Measurements from ENCODE around the gene TELO2.

The TELO2 gene

GRCh38 chr16:1540556-1540855 lies 47.3 kb downstream of the TELO2 start:
- TF ChIP-seq CTCF (IDR thresholded peaks at IDR 0.05; ENCODE audit: borderline replicate concordance, control extremely low read depth, extremely low read depth, insufficient read depth, missing control alignments) = no peak
- in situ Hi-C loops (cut with MboI; ENCODE audit: low sequenced_read_pairs, unreplicated experiment) = no loop called here
- no peak for DNase-seq (ENCODE audit: low spot score)

GRCh38 chr16:1541293-1542165 lies 48.4 kb downstream of the TELO2 start:
- in situ Hi-C loops (cut with MboI; ENCODE audit: low sequenced_read_pairs, unreplicated experiment) = no loop called here
- no peak for TF ChIP-seq CTCF (IDR thresholded peaks at IDR 0.05; ENCODE audit: borderline replicate concordance, control extremely low read depth, extremely low read depth, insufficient read depth, missing control alignments)
- no peak for DNase-seq (ENCODE audit: low spot score)

GRCh38 chr16:1542166-1542500 lies 49.0 kb downstream of the TELO2 start:
- in situ Hi-C loops (cut with MboI; ENCODE audit: low sequenced_read_pairs, unreplicated experiment) = no loop called here
- TF ChIP-seq CTCF (IDR thresholded peaks at IDR 0.05; ENCODE audit: borderline replicate concordance, control extremely low read depth, extremely low read depth, insufficient read depth, missing control alignments) = no peak
- no peak for DNase-seq (ENCODE audit: low spot score)

- no peak for TF ChIP-seq CTCF (IDR thresholded peaks at IDR 0.05; ENCODE audit: borderline replicate concordance, control extremely low read depth, extremely low read depth, insufficient read depth, missing control alignments)
- no peak for DNase-seq (ENCODE audit: low spot score)
- in situ Hi-C loops (cut with MboI; ENCODE audit: low sequenced_read_pairs, unreplicated experiment) = no loop called here
These were observed 49.4 kb downstream of the TELO2 start for GRCh38 chr16:1542533-1542932.

- DNase-seq (ENCODE audit: low spot score) = peak; percentile 77
- in situ Hi-C loops (cut with MboI; ENCODE audit: low sequenced_read_pairs, unreplicated experiment) = no loop called here
These were observed 50.1 kb downstream of the TELO2 start for GRCh38 chr16:1543085-1543896.

More at GRCh38 chr16:1543085-1543896, 50.1 kb downstream of the TELO2 start:
- no peak for TF ChIP-seq CTCF (IDR thresholded peaks at IDR 0.05; ENCODE audit: borderline replicate concordance, control extremely low read depth, extremely low read depth, insufficient read depth, missing control alignments)
